ENCODE measurements around the gene KCNK7. TPM values are rescaled to one million over a fixed set of nuclear protein-coding genes. Genes with fewer than 3 reads are reported as not detected.
A peak's percentile ranks its signal among the peaks of the same experiment; 100 is the strongest.

KCNK7 gene
- total RNA-seq, 1 donor, result not detected

DNA sequence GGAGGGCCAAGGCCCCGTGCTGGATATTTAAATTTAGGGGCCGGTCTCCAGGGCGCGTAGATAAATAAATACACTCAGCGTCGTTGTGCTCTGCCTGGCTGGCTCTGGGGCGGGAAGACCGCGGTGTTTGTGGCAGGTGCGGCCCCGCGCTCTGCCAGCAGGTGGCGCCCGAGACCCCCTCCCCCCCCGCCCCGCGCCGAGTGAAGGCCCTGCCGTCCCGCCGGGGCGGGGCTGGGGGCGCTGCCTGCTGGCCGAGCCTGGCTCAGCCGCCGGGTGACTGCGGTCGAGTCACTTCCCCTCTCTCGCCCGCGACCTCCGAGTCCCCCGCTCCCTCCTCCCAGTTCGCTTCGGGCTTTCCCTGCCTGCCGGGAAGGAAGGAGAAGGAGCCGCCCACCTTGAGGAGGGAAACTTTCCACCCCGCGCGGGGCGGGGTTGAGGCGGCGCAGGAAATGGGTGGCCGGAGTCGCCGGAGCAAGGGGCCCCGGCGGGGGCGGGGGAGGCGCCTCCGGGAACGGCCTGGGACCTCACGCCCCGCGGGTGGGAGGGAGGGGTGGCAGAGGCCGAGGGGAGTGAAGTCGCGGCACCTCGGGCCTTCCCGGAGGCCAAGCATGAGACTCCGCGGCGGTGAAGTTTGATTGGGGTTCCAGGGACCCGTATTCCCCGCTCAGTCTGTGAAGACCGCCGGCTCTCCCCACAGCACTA lies 21.3 kb downstream of the KCNK7 start:
- H3K4me3 ChIP-seq (ENCODE audit: low read depth, low read length), result peak overlapping the region; percentile 69
- peak; percentile 98 for DNase-seq (ENCODE audit: low read depth)
- peak; percentile 49 for TF ChIP-seq CTCF (IDR thresholded peaks at IDR 0.05; ENCODE audit: insufficient read depth, low read depth, low read length)

DNA sequence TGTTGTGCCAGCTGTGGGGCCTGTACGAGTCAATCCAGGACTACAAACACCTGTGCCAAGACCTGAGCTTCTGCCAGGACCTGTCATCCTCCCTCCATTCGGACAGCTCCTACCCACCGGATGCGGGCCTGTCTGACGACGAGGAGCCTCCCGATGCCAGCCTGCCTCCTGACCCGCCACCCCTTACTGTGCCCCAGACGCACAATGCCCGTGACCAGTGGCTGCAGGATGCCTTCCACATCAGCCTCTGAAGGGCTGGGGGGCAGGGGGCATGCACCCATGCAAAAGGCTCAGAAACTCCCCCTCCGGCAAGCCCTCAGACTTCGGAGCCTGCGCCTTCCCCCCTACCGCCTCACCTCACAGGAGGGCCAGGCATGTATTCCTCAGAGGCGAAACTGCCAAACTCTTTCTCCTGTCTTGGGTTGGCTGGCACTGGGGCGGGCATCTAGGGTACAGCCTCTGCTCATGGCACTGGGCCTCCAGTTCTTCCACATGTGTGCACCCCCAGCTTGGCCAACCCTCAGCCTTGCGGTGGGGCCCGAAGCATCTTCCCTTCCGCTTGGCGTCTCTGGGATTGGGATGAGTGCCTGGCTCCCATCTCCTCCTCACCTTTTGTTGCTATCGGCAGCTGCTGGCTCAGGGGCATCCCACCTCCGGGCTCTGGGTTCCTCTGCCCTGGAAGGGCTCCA lies 22.1 kb downstream of the KCNK7 start:
- DNase-seq (ENCODE audit: low read depth), result no peak

DNA sequence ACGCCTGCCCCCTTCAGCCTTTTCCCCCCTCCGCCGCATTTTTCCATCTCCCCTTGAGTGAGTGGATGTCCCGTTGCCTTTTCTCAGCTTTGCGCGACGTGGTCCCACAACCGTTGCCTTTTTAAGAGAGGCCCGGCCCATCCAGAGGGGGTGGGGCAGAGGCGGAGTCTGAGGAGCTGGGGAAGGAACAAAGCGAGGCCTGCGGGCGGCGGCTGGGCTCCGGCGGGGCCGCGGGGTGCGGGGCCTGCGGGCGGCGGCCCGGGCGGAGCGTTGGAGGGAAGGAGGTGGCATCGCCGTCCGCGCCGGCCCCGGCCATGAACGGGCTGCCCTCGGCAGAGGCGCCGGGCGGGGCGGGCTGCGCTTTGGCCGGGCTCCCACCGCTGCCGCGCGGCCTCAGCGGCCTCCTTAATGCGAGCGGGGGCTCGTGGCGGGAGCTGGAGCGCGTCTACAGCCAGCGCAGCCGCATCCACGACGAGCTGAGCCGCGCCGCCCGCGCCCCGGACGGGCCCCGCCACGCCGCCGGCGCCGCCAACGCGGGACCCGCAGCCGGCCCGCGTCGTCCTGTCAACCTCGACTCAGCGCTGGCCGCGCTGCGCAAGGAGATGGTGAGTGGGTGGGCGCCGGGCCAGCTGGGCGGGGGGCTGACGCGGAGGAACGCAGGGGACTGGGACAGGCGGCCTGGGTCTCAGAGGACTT lies 23.1 kb downstream of the KCNK7 start, which contains the start of gene FAM89B:
Gene FAM89B, plus strand, starts transcription at position 183 of the 696 bp plus-strand sequence. Its CDS starts 132 bp downstream, at position 315.
- peak within 1 kb of the TSS; percentile 69 for H3K4me3 ChIP-seq (ENCODE audit: low read depth, low read length)
- DNase-seq (ENCODE audit: low read depth), result peak; percentile 89
- no peak for TF ChIP-seq CTCF (IDR thresholded peaks at IDR 0.05; ENCODE audit: insufficient read depth, low read depth, low read length)

More for the DNA sequence above, 22.1 kb downstream of the KCNK7 start:
- no peak for TF ChIP-seq CTCF (IDR thresholded peaks at IDR 0.05; ENCODE audit: insufficient read depth, low read depth, low read length)
- H3K4me3 ChIP-seq (ENCODE audit: low read depth, low read length), result peak overlapping the region; percentile 69

DNA sequence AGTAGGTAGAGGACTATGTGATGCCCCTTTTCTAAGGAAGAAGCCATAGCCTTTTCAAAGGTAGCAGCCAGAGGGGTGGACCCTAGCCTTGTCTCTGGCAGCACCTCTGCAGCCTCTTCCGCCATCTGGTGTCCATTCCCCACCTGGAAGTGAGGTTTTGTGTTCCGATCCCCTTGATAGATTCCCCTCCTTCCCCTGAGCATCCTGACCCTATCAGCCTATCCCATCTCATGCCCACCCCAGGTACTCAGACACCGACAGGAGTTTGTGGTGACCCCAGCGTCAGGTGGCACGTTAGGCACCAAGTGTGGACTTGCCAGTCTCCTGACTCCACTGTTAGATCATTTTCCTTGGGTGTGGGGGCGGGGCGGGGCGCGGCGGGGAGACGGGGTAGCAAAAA lies 23.7 kb downstream of the KCNK7 start:
- TF ChIP-seq CTCF (IDR thresholded peaks at IDR 0.05; ENCODE audit: insufficient read depth, low read depth, low read length), result peak; percentile 31
- peak overlapping the region; percentile 69 for H3K4me3 ChIP-seq (ENCODE audit: low read depth, low read length)
- DNase-seq (ENCODE audit: low read depth), result peak; percentile 47

GRCh38 chr11:65571420-65571819 lies 24.2 kb downstream of the KCNK7 start:
- DNase-seq (ENCODE audit: low read depth), result no peak
- peak overlapping the region; percentile 96 for H3K4me3 ChIP-seq (ENCODE audit: low read depth, low read length)
- no peak for TF ChIP-seq CTCF (IDR thresholded peaks at IDR 0.05; ENCODE audit: insufficient read depth, low read depth, low read length)

- H3K4me3 ChIP-seq (ENCODE audit: low read depth, low read length), result peak within 1 kb of the TSS; percentile 96
- DNase-seq (ENCODE audit: low read depth), result peak; percentile 99
- peak; percentile 32 for TF ChIP-seq CTCF (IDR thresholded peaks at IDR 0.05; ENCODE audit: insufficient read depth, low read depth, low read length)
Measured at GRCh38 chr11:65569973-65570918, 25.4 kb downstream of the KCNK7 start, which contains the start of gene ZNRD2. Gene ZNRD2 (plus strand): TSS chr11:65570477. CDS start chr11:65570492, 15 bp downstream.
